ENCODE results near the gene AMBRA1.

The AMBRA1 gene

GRCh38 chr11:46574656-46575055 lies 19.2 kb downstream of the AMBRA1 start:
- in situ Hi-C loops (cut with HindIII; ENCODE audit: low sequenced_read_pairs) = no loop called here

GRCh38 chr11:46570790-46571398 lies 22.9 kb downstream of the AMBRA1 start:
- in situ Hi-C loops (cut with HindIII; ENCODE audit: low sequenced_read_pairs) = no loop called here

- in situ Hi-C loops (cut with HindIII; ENCODE audit: low sequenced_read_pairs) = no loop called here
Measured at GRCh38 chr11:46565232-46565840, 28.5 kb downstream of the AMBRA1 start.

GRCh38 chr11:46564459-46564858 lies 29.4 kb downstream of the AMBRA1 start:
- in situ Hi-C loops (cut with HindIII; ENCODE audit: low sequenced_read_pairs) = no loop called here

- in situ Hi-C loops (cut with HindIII; ENCODE audit: low sequenced_read_pairs) = no loop called here
Measured at GRCh38 chr11:46562527-46562926, 31.3 kb downstream of the AMBRA1 start.

GRCh38 chr11:46560300-46560991 lies 33.4 kb downstream of the AMBRA1 start:
- in situ Hi-C loops (cut with HindIII; ENCODE audit: low sequenced_read_pairs) = no loop called here

GRCh38 chr11:46559815-46560214 lies 34.0 kb downstream of the AMBRA1 start:
- in situ Hi-C loops (cut with HindIII; ENCODE audit: low sequenced_read_pairs) = no loop called here

- in situ Hi-C loops (cut with HindIII; ENCODE audit: low sequenced_read_pairs) = no loop called here
Measured at GRCh38 chr11:46557684-46558151, 36.1 kb downstream of the AMBRA1 start.

GRCh38 chr11:46555267-46556054 lies 38.4 kb downstream of the AMBRA1 start:
- in situ Hi-C loops (cut with HindIII; ENCODE audit: low sequenced_read_pairs) = no loop called here

GRCh38 chr11:46554213-46555147 lies 39.3 kb downstream of the AMBRA1 start:
- in situ Hi-C loops (cut with HindIII; ENCODE audit: low sequenced_read_pairs) = no loop called here

GRCh38 chr11:46553814-46554212 lies 40.0 kb downstream of the AMBRA1 start:
- in situ Hi-C loops (cut with HindIII; ENCODE audit: low sequenced_read_pairs) = no loop called here

GRCh38 chr11:46551261-46551660 lies 42.6 kb downstream of the AMBRA1 start:
- in situ Hi-C loops (cut with HindIII; ENCODE audit: low sequenced_read_pairs) = no loop called here

GRCh38 chr11:46547579-46547978 lies 46.2 kb downstream of the AMBRA1 start:
- in situ Hi-C loops (cut with HindIII; ENCODE audit: low sequenced_read_pairs) = loop anchor here (5.0 kb wide), 1 partner anchor 80 kb away; no protein-coding TSS in a partner anchor

- in situ Hi-C loops (cut with HindIII; ENCODE audit: low sequenced_read_pairs) = no loop called here
Measured at GRCh38 chr11:46543564-46543963, 50.3 kb downstream of the AMBRA1 start.

GRCh38 chr11:46541593-46542371 lies 52.0 kb downstream of the AMBRA1 start:
- in situ Hi-C loops (cut with HindIII; ENCODE audit: low sequenced_read_pairs) = no loop called here

- in situ Hi-C loops (cut with HindIII; ENCODE audit: low sequenced_read_pairs) = no loop called here
Measured at GRCh38 chr11:46540807-46541206, 53.0 kb downstream of the AMBRA1 start.

GRCh38 chr11:46537537-46538295 lies 56.1 kb downstream of the AMBRA1 start:
- in situ Hi-C loops (cut with HindIII; ENCODE audit: low sequenced_read_pairs) = no loop called here

- in situ Hi-C loops (cut with HindIII; ENCODE audit: low sequenced_read_pairs) = no loop called here
Measured at GRCh38 chr11:46537121-46537520, 56.7 kb downstream of the AMBRA1 start.

- in situ Hi-C loops (cut with HindIII; ENCODE audit: low sequenced_read_pairs) = no loop called here
Measured at GRCh38 chr11:46535688-46536087, 58.1 kb downstream of the AMBRA1 start.

All from endothelial cell of hepatic sinusoid (primary cell).